ENCODE data around the gene SYNGAP1. TPM values are rescaled to one million over a fixed set of nuclear protein-coding genes. Genes with fewer than 3 reads are reported as not detected.

SYNGAP1 gene
- total and polyA plus RNA-seq, 9 of the 15 experiments (the other 6 are each of a cell fraction or from before 2014, with no cell fraction given), result 0.01 to 22.8 (median 3.2) TPM

GRCh38 chr6:33430334-33430733, 10.5 kb downstream of the SYNGAP1 start:
- intact Hi-C loops (cut with micrococcal nuclease) (no loop called here), in situ Hi-C loops (cut with MboI) (no loop called here)
- no peak overlapping the region for H3K27ac ChIP-seq (ENCODE audit: extremely low read depth, low read depth, low read length)
- DNase-seq (ENCODE audit: extremely low read depth in 1 of 4, low spot score in 3 of 4) (no peak), ATAC-seq (no peak), FAIRE-seq (peak; percentile 6)
- WGBS (ENCODE audit: insufficient coverage, low coverage, missing lambda C conversion rate), result 34% methylated on average over 2 of the region's 2 CpGs
- no peak overlapping the region for H2AFZ ChIP-seq (ENCODE audit: low read depth, low read length)
- no peaks in the 10 kb centered on the region for H3K27me3 ChIP-seq (ENCODE audit: control insufficient read depth in 2 of 2, insufficient read depth in 2 of 2, low read length in 2 of 2)
- H3K9me1 ChIP-seq (ENCODE audit: control insufficient read depth, insufficient read depth, low read length), result no peaks in the 10 kb centered on the region
- H3K36me3 ChIP-seq (ENCODE audit: control insufficient read depth, insufficient read depth, low read length), result peaks cover 4% of the 10 kb centered on the region; the same call in 2 of the 3 replicates
- TF ChIP-seq NR3C1 (CRISPR knock-in tag; IDR thresholded peaks at IDR 0.05), result no peak
- no peak for TF ChIP-seq NR2C1 (IDR thresholded peaks at IDR 0.05)
- no peak for TF ChIP-seq NR2C1 (tag; IDR thresholded peaks at IDR 0.05)
- no peak for TF ChIP-seq MAFF (IDR thresholded peaks at IDR 0.05; ENCODE audit: low read length)
- no peak for TF ChIP-seq PTTG1 (tag; IDR thresholded peaks at IDR 0.05; ENCODE audit: low read depth)
- TF ChIP-seq RBM17 (IDR thresholded peaks at IDR 0.05; ENCODE audit: borderline replicate concordance, low read depth, low read length), result no peak
- TF ChIP-seq E2F5 (CRISPR knock-in tag; IDR thresholded peaks at IDR 0.05), result 0 out of 2 replicates have a peak, but pooled peaks have one; percentile 45
- TF ChIP-seq RBBP5 (IDR thresholded peaks at IDR 0.05; ENCODE audit: borderline replicate concordance, insufficient read depth, low read length, poor library complexity, severe bottlenecking), result peak; percentile 28
- no peak for TF ChIP-seq ZBTB2 (IDR thresholded peaks at IDR 0.05)
- peak; percentile 7 for TF ChIP-seq ZNF280A (IDR thresholded peaks at IDR 0.05; ENCODE audit: low read depth, partially characterized antibody)
- peak overlapping the region; percentile 23; the same call in 1 of the 2 replicates for H3K4me2 ChIP-seq (ENCODE audit: insufficient read depth, low read length)
- ChIA-PET CTCF (ENCODE audit: low intra/inter-chr PET ratio) (interaction anchor here (0.5 kb wide), 1 partner anchor 46 kb away, joined by 3 read pairs; no protein-coding TSS in a partner anchor), POLR2A (interaction anchor here (0.5 to 2.7 kb wide), 7 partner anchors 8 to 145 kb away, joined by 3 to 14 read pairs (median 4); no protein-coding TSS in a partner anchor)
- H4K20me1 ChIP-seq (replicated peaks; ENCODE audit: control insufficient read depth, insufficient read depth, low read length), result no peaks in the 10 kb centered on the region; the same call in 1 of the 2 replicates
- no peak overlapping the region for H3K9ac ChIP-seq (ENCODE audit: insufficient read depth in 1 of 2, low read depth in 2 of 2, low read length in 2 of 2)
- H3K4me1 ChIP-seq (replicated peaks in 1 of 2; ENCODE audit: control insufficient read depth in 2 of 2, insufficient read depth in 2 of 2, low read length in 2 of 2), result peaks cover 44 to 53% of the 10 kb centered on the region in 2 experiments
- peaks cover 39% of the 10 kb centered on the region for H3K79me2 ChIP-seq (ENCODE audit: control insufficient read depth, insufficient read depth, low read length)
- no TSS peak for BruUV-seq (replicated peaks)
- no peaks in the 10 kb centered on the region for H3K9me3 ChIP-seq (replicated peaks; ENCODE audit: control insufficient read depth, insufficient read depth, low read depth, low read length)
- no peak overlapping the region for H3K4me3 ChIP-seq
